WTC11 (cell line): ENCODE measurements around the gene PRKCB.

ENCODE experiments used
- CREM ChIP-seq: sonication (generic); formaldehyde crosslinking; IDR thresholded peaks from 2 replicates; pipeline ENCODE4 v1.8.1; 2022; ENCODE audit warnings: mild to moderate bottlenecking, missing genetic modification reagents, moderate library complexity
- ELF4 ChIP-seq: sonication (generic); formaldehyde crosslinking; IDR thresholded peaks from 2 replicates; pipeline ENCODE4 v1.8.1; 2022; ENCODE audit warnings: low read depth, mild to moderate bottlenecking, moderate library complexity, missing genetic modification reagents
- GABPB1 ChIP-seq: sonication (generic); formaldehyde crosslinking; IDR thresholded peaks from 2 replicates; pipeline ENCODE4 v1.8.1; 2023; ENCODE audit warnings: mild to moderate bottlenecking, missing genetic modification reagents
- NFYB ChIP-seq: sonication (generic); formaldehyde crosslinking; conservative IDR thresholded peaks from 2 replicates; pipeline ENCODE4 v1.8.0; 2022; ENCODE audit warnings: low read depth, missing genetic modification reagents
- SMAD4 ChIP-seq: sonication (generic); formaldehyde crosslinking; IDR thresholded peaks from 2 replicates; pipeline ENCODE4 v1.8.0; 2022; ENCODE audit warnings: mild to moderate bottlenecking, missing genetic modification reagents
- ZNF416 ChIP-seq: fragments of 250-450 bp; sonication (Bioruptor Pico); IDR thresholded peaks from 2 replicates; pipeline ENCODE4 v1.9.0; 2021; ENCODE audit warnings: mild to moderate bottlenecking, inconsistent platforms
- ZNF423 ChIP-seq: fragments of 250-450 bp; sonication (Bioruptor Pico); IDR thresholded peaks from 2 replicates; pipeline ENCODE4 v2.1.2; 2022; ENCODE audit warnings: mild to moderate bottlenecking, moderate library complexity
- TF ChIP-seq, protein P1 (sequence below): fragments of 200-600 bp; IDR thresholded peaks from 2 replicates; pipeline ENCODE4 v1.8.0; 2022; ENCODE audit warnings: antibody characterized with exemption
- TF ChIP-seq, protein P2 (sequence below): sonication (generic); formaldehyde crosslinking; IDR thresholded peaks from 2 replicates; pipeline ENCODE4 v1.8.1; 2023; ENCODE audit warnings: mild to moderate bottlenecking, missing genetic modification reagents
- TF ChIP-seq, protein P3 (sequence below): sonication (generic); formaldehyde crosslinking; IDR thresholded peaks from 2 replicates; pipeline ENCODE4 v1.8.0; 2023; ENCODE audit warnings: missing genetic modification reagents
- TF ChIP-seq, protein P4 (sequence below): sonication (generic); formaldehyde crosslinking; IDR thresholded peaks from 2 replicates; pipeline ENCODE4 v1.8.1; 2023; ENCODE audit warnings: mild to moderate bottlenecking, missing genetic modification reagents, moderate library complexity
- TF ChIP-seq, protein P5 (sequence below): sonication (generic); formaldehyde crosslinking; IDR thresholded peaks from 2 replicates; pipeline ENCODE4 v1.8.1; 2022; ENCODE audit warnings: mild to moderate bottlenecking, missing genetic modification reagents, moderate library complexity, borderline replicate concordance
- TF ChIP-seq, protein P6 (sequence below): sonication (generic); formaldehyde crosslinking; IDR thresholded peaks from 2 replicates; pipeline ENCODE4 v1.8.1; 2022; ENCODE audit warnings: low read depth, mild to moderate bottlenecking, moderate library complexity, missing genetic modification reagents, borderline replicate concordance
- TF ChIP-seq, protein P7 (sequence below): sonication (generic); formaldehyde crosslinking; IDR thresholded peaks from 2 replicates; pipeline ENCODE4 v1.8.1; 2022; ENCODE audit warnings: low read depth, missing genetic modification reagents, borderline replicate concordance

DNA sequence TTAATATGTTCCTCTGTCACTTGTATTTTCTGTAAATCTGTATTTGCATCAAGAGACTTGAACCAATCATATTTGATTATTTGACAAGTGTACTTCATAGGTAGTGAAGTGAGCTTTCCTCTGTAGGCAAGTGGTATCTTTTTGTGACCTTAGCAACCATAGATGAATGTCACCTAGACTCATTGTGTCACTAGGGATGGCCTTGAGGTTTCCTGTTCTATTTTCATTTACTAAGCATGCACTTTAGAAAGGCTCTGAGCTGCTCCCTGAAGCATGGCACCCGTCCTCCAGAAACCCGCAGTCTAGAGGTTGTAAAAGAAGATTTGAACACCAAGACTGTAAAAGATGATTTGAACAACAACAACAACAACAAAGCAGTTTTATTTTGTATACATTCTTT lies 151.7 kb downstream of the PRKCB start:
- TF ChIP-seq, protein P1, sequence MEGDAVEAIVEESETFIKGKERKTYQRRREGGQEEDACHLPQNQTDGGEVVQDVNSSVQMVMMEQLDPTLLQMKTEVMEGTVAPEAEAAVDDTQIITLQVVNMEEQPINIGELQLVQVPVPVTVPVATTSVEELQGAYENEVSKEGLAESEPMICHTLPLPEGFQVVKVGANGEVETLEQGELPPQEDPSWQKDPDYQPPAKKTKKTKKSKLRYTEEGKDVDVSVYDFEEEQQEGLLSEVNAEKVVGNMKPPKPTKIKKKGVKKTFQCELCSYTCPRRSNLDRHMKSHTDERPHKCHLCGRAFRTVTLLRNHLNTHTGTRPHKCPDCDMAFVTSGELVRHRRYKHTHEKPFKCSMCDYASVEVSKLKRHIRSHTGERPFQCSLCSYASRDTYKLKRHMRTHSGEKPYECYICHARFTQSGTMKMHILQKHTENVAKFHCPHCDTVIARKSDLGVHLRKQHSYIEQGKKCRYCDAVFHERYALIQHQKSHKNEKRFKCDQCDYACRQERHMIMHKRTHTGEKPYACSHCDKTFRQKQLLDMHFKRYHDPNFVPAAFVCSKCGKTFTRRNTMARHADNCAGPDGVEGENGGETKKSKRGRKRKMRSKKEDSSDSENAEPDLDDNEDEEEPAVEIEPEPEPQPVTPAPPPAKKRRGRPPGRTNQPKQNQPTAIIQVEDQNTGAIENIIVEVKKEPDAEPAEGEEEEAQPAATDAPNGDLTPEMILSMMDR = no peak
- TF ChIP-seq, protein P2, sequence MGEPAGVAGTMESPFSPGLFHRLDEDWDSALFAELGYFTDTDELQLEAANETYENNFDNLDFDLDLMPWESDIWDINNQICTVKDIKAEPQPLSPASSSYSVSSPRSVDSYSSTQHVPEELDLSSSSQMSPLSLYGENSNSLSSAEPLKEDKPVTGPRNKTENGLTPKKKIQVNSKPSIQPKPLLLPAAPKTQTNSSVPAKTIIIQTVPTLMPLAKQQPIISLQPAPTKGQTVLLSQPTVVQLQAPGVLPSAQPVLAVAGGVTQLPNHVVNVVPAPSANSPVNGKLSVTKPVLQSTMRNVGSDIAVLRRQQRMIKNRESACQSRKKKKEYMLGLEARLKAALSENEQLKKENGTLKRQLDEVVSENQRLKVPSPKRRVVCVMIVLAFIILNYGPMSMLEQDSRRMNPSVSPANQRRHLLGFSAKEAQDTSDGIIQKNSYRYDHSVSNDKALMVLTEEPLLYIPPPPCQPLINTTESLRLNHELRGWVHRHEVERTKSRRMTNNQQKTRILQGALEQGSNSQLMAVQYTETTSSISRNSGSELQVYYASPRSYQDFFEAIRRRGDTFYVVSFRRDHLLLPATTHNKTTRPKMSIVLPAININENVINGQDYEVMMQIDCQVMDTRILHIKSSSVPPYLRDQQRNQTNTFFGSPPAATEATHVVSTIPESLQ (CRISPR knock-in tag) = no peak
- TF ChIP-seq, protein P3, sequence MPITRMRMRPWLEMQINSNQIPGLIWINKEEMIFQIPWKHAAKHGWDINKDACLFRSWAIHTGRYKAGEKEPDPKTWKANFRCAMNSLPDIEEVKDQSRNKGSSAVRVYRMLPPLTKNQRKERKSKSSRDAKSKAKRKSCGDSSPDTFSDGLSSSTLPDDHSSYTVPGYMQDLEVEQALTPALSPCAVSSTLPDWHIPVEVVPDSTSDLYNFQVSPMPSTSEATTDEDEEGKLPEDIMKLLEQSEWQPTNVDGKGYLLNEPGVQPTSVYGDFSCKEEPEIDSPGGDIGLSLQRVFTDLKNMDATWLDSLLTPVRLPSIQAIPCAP (CRISPR knock-in tag) = no peak
- no peak for TF ChIP-seq ELF4 (CRISPR knock-in tag)
- no peak for TF ChIP-seq ZNF416 (CRISPR knock-in tag)
- no peak for TF ChIP-seq GABPB1 (CRISPR knock-in tag)
- no peak for TF ChIP-seq SMAD4 (CRISPR knock-in tag)
- TF ChIP-seq, protein P4, sequence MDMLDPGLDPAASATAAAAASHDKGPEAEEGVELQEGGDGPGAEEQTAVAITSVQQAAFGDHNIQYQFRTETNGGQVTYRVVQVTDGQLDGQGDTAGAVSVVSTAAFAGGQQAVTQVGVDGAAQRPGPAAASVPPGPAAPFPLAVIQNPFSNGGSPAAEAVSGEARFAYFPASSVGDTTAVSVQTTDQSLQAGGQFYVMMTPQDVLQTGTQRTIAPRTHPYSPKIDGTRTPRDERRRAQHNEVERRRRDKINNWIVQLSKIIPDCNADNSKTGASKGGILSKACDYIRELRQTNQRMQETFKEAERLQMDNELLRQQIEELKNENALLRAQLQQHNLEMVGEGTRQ (CRISPR knock-in tag) = no peak
- TF ChIP-seq, protein P5, sequence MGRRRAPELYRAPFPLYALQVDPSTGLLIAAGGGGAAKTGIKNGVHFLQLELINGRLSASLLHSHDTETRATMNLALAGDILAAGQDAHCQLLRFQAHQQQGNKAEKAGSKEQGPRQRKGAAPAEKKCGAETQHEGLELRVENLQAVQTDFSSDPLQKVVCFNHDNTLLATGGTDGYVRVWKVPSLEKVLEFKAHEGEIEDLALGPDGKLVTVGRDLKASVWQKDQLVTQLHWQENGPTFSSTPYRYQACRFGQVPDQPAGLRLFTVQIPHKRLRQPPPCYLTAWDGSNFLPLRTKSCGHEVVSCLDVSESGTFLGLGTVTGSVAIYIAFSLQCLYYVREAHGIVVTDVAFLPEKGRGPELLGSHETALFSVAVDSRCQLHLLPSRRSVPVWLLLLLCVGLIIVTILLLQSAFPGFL (CRISPR knock-in tag) = no peak
- no peak for TF ChIP-seq CREM (CRISPR knock-in tag)
- TF ChIP-seq, protein P6, sequence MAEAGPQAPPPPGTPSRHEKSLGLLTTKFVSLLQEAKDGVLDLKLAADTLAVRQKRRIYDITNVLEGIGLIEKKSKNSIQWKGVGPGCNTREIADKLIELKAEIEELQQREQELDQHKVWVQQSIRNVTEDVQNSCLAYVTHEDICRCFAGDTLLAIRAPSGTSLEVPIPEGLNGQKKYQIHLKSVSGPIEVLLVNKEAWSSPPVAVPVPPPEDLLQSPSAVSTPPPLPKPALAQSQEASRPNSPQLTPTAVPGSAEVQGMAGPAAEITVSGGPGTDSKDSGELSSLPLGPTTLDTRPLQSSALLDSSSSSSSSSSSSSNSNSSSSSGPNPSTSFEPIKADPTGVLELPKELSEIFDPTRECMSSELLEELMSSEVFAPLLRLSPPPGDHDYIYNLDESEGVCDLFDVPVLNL (CRISPR knock-in tag) = no peak
- TF ChIP-seq NFYB (CRISPR knock-in tag) = no peak
- TF ChIP-seq ZNF423 (CRISPR knock-in tag) = no peak
- TF ChIP-seq, protein P7, sequence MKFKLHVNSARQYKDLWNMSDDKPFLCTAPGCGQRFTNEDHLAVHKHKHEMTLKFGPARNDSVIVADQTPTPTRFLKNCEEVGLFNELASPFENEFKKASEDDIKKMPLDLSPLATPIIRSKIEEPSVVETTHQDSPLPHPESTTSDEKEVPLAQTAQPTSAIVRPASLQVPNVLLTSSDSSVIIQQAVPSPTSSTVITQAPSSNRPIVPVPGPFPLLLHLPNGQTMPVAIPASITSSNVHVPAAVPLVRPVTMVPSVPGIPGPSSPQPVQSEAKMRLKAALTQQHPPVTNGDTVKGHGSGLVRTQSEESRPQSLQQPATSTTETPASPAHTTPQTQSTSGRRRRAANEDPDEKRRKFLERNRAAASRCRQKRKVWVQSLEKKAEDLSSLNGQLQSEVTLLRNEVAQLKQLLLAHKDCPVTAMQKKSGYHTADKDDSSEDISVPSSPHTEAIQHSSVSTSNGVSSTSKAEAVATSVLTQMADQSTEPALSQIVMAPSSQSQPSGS (CRISPR knock-in tag) = no peak
